GM18873 (cell line): ENCODE results near the gene TAAR2.
"Not testable (repeated sequence)": the region's sequence is repeated elsewhere in the genome, so short reads cannot be mapped to it uniquely, and the experiment has no call there.

ENCODE experiments used
- ATAC-seq: cut with Tn5 transposase; IDR thresholded peaks from one replicate; pipeline ENCODE4 v1.9.1; 2021; ENCODE audit warnings: mild to moderate bottlenecking, moderate library complexity, moderate number of reproducible peaks; ENCODE audit not compliant: unreplicated experiment, low FRiP score

Gene TAAR2

DNA sequence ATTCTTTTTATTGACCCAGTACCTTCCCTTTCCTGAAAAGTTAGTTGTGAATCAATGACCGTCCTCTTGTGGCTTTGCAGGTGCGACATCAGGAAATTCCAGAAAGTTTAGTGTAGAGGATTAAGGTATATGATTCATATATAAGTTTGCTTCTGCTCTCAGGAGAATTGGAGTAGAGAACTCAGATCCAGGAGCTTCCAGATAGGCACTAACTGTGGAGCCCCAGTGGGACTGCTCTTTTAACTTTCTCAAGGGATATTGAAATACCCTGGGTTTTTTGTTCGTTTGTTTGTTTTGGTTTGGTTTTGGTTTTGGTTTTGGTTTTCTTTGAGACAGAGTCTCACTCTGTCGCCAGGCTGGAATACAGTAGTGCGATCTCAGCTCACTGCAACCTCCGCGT, 9.5 kb downstream of the TAAR2 start:
- peak; percentile 72 for ATAC-seq

DNA sequence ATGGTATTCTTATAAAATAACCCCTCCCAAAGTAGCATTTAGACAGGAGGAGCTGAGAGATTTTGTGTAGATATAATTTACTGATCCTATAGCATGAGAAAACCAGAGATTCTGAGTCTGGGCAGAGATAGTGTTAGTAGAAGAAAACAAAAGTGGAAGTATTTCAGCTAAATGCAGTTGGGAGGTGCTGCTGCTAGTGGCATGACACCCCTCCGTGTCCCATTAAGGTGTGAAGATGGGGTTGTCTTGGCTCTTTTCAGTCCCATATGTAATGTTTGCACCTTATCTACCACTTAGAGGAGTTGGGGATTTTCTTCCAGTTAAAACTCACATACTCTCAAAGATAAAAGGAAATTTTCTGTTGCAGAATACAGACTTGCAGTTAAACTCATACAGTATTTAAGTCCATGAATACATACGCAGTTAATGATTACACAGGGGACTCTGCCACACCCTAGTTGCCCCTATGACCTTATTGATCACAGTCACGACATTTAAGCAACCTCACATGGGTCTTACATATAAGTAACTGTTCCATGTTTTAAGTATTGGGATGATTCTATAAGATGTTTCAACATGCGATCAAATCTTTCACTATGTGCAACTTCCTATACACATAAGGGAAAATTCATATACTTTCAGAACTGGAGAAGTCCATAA, 11.5 kb downstream of the TAAR2 start:
- ATAC-seq: no peak

GRCh38 chr6:132611616-132612015, 12.5 kb downstream of the TAAR2 start:
- no peak for ATAC-seq

DNA sequence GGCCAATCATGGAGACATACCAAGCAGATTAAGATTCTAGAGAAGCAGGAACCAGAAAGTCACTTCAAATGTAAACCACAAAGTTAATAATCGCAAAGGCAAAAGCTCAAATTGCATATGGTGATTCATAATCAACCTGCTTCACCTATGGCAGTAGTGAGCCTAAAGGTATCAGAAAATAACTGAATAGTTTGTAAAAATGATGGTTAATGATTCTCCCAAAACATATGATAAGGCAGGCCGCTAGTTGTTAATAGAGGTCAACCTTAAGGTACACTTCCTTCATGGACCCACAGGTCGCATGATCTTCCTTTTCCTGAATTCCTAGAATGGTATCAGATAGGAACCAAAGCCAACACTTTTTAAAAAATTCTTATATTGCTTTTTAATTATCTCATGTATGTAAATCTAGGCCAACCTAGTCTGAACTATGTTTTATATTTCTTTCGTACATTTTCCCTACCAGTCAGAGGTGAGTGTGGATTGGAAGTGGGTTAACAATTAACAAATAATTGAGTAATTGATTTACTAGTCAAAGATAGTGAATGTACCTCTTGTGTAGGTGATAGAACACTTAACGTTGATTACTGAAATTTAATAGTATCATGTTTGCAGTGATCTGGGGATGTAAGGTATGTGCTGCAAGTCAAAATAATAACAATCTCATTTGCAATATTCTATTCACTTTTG, 16.4 kb downstream of the TAAR2 start:
- ATAC-seq: peak; percentile 78

DNA sequence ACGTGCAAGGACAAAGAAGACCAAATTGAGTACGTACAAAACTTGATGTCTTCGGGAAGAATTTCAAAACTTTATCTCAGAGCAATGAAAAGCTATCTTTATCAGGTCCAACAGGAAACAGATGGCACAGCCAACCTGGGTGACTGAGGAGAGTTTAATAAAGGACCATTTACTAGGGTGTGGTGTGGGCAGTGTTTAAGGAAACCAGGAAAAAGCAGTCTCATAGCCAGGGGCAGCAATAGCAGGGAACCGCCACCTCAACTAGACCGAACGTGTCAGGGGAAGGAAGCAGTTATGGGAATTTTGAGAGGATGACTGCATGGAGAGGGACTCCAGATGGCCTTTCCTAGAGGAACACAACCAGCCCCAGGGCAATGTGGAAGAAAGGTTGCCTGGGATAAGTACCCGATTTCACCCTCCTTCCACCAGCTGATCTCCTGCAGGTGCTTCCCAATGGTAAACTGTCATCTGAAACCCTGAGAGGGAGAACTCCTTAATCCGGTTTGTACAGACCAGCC, 19.4 kb downstream of the TAAR2 start:
- no peak for ATAC-seq

GRCh38 chr6:132600900-132601299, 23.2 kb downstream of the TAAR2 start:
- ATAC-seq: not testable (repeated sequence)

DNA sequence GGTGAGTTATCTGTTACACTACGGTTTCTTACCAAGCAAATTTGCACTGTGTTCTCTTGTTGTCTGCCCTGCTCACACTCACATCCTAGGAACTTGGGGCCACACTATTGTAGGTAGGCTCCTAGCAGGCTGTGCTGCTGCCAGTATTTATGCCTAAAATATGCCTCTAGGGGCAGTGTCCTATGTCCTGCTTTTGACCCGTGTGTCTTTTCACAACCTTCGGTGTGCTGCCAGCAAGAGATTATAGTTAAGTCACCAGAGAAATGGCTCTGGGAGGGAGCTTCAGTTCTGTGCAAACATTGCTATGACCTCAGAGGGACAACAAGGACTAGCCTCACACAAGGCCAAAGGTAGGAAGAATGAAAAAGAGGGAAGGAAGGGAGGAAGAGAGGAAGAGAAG, 25.6 kb downstream of the TAAR2 start:
- ATAC-seq: no peak

- ATAC-seq: no peak
These were observed 27.9 kb downstream of the TAAR2 start for GRCh38 chr6:132596201-132596600.

- no peak for ATAC-seq
These were observed 31.2 kb downstream of the TAAR2 start for GRCh38 chr6:132592855-132593254.

GRCh38 chr6:132590362-132590761, 33.7 kb downstream of the TAAR2 start:
- no peak for ATAC-seq

GRCh38 chr6:132589454-132589853, 34.6 kb downstream of the TAAR2 start, which contains the start of gene TAAR5:
Gene TAAR5 (minus strand): TSS chr6:132589741. CDS start chr6:132589686, 55 bp downstream.
- ATAC-seq: no peak

DNA sequence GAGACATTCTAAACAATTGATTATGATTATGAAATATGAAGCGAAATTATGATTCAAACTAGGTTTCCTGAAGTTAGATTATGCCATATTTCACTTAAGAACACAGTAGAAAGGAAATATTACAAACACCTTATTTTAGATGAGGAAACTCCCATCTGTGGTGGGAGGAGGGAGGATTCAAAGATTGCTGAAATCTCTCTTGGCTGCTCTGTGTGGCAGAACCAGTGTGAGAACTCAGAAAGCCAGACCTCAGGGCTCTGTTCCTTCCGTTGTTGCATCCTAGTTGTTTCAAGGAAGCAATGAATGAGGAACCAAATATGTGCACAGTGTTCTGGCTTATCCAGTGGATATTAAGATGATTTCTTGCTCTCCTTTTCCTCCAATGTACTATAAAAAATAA, 36.7 kb downstream of the TAAR2 start:
- no peak for ATAC-seq

DNA sequence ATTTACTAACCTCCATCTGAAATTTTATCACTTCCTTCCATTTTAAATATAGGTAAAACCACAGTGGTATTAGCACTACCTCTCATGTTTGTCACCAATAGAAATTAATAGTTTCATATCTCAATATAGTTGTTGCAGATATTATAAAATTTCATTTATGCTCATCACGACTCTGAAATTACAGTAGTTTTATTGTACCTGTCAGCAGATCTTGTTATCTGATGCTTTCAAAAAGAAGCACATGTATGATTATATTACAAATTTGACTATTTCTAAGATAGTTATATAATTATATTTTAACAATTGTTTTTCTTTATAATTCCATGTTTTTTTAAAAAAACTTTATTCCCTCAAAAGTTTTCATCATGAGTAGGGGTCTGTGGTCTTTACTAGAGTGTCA, 39.4 kb downstream of the TAAR2 start:
- ATAC-seq: no peak

- ATAC-seq: no peak
These were observed 52.3 kb downstream of the TAAR2 start for GRCh38 chr6:132571774-132572173.

GRCh38 chr6:132570221-132570777, 53.8 kb downstream of the TAAR2 start, which contains the start of gene TAAR6:
Gene TAAR6 (plus strand): TSS chr6:132570322. CDS start chr6:132570322, 0 bp downstream.
- no peak for ATAC-seq

DNA sequence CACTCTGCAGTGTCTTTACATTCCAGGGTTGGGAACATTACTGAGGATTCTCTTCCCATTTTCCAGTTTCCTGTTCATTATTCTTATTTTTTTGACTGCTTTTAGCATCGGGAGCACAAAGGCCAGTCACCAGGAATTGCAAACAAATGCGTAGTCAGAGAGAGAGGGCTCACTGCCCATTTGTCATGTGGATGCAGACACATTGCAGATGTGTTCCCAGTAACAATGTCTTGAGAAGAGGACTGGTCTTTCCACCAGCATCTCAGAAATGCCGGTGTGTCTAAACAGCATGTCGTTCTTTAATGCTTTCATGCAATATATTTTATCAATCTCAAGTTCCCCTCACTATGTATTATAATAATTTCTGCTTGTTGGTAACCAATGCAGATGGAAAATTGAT, 54.9 kb downstream of the TAAR2 start:
- no peak for ATAC-seq

- ATAC-seq: no peak
These were observed 55.5 kb downstream of the TAAR2 start for GRCh38 chr6:132568611-132569010.

GRCh38 chr6:132567566-132567965, 56.5 kb downstream of the TAAR2 start:
- ATAC-seq: no peak
